HFFc6 (cell line): ENCODE data around the gene KCP. TPM values are rescaled to one million over a fixed set of nuclear protein-coding genes. Genes with fewer than 3 reads are reported as not detected.

Experiments
- DNase-seq: peaks from one replicate; pipeline ENCODE4 v3.0.0-alpha.2; 2018
- H3K27ac Mint-ChIP-seq: 2 replicates; pipeline ENCODE4 v1.8.0; 2020; ENCODE audit warnings: mild to moderate bottlenecking, mixed read lengths
- H3K27me3 Mint-ChIP-seq: 2 replicates; pipeline ENCODE4 v1.8.0; 2021; ENCODE audit warnings: mild to moderate bottlenecking, moderate library complexity, mixed read lengths; ENCODE audit not compliant: insufficient read depth
- H3K36me3 Mint-ChIP-seq: 2 replicates; pipeline ENCODE4 v1.8.0; 2021; ENCODE audit warnings: low read depth, mixed read lengths
- H3K4me1 Mint-ChIP-seq: 2 replicates; pipeline ENCODE4 v1.8.0; 2020; ENCODE audit warnings: low read depth, mixed read lengths
- H3K4me3 Mint-ChIP-seq: 2 replicates; pipeline ENCODE4 v1.8.0; 2020; ENCODE audit warnings: mild to moderate bottlenecking, moderate library complexity, mixed read lengths
- H3K9me3 Mint-ChIP-seq: 2 replicates; pipeline ENCODE4 v1.8.0; 2020; ENCODE audit warnings: mild to moderate bottlenecking, mixed read lengths
- total RNA-seq, 6 experiments: library from RNA; stranded (reverse); fragmentation: NEBNext Ultra II Directional; extraction: Animal tissue kit (Norgen Biotek cat#: 25700); gene quantifications; 2 replicates in 1 of 6; 3 replicates in 5 of 6; pipeline ENCODE4 v1.2.3, GENCODE V29; 2021
- TF ChIP-seq, protein P1 (sequence below): fragments of 200-600 bp; sonication (generic); IDR thresholded peaks from 2 replicates; pipeline ENCODE4 v1.5.0; 2021; ENCODE audit warnings: antibody characterized with exemption, mild to moderate bottlenecking

KCP gene
- total RNA-seq, 6 experiments from 2014 or later, result 0.05 to 0.07 TPM; not detected in 4

DNA sequence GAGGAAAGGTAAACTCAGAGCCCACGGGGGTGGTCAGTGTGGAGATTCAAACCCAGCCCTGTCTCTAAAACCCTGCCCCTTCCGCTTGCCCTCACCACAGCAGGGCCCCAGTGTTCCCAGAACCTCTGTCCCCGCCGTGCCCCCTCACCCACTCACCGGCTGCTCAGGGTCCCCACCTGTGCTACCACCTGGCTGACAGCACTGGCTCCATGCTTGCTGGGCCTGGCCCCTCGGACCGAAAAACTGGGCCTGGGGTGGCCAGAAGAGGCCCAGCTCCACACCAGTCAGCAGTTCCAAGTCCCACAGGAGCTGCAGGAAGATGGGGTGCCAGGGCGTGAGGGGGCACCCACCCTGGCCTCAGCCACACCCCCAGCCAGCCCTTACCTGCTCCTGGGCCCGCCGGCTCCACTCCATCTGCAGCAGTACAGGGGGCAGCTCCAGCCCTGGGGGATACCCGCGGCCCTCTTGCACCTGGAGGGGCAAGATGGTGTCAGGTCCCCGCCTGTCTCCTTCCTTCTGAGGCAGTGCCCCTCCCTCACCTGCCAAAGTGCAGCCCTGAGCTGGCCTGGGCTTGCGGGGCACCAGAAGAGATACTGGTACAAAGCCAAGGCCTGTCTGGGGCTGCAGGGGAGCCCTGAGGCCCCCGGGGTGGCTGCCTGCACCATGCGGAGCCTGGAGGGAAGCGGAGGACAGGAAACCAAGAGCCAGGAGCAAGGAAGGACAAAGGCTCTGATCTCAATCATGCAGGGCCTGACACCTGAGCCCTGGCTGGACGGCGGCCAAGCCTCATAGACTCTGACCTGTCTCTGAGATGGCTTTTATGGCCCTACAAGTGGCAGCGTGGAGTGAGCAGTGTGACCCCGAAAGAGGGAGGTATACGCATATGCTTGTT is 36.1 kb downstream of the KCP start:
- H3K4me3 Mint-ChIP-seq, result no peak overlapping the region
- 0 out of 2 replicates have a peak, but pooled peaks cover 5% of the 10 kb centered on the region for H3K4me1 Mint-ChIP-seq
- no peaks in the 10 kb centered on the region; the same call in 1 of the 2 replicates for H3K9me3 Mint-ChIP-seq
- no peak overlapping the region for H3K27ac Mint-ChIP-seq
- H3K27me3 Mint-ChIP-seq, result peaks cover 37% of the 10 kb centered on the region
- TF ChIP-seq, protein P1, sequence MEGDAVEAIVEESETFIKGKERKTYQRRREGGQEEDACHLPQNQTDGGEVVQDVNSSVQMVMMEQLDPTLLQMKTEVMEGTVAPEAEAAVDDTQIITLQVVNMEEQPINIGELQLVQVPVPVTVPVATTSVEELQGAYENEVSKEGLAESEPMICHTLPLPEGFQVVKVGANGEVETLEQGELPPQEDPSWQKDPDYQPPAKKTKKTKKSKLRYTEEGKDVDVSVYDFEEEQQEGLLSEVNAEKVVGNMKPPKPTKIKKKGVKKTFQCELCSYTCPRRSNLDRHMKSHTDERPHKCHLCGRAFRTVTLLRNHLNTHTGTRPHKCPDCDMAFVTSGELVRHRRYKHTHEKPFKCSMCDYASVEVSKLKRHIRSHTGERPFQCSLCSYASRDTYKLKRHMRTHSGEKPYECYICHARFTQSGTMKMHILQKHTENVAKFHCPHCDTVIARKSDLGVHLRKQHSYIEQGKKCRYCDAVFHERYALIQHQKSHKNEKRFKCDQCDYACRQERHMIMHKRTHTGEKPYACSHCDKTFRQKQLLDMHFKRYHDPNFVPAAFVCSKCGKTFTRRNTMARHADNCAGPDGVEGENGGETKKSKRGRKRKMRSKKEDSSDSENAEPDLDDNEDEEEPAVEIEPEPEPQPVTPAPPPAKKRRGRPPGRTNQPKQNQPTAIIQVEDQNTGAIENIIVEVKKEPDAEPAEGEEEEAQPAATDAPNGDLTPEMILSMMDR, result no peak
- no peak for DNase-seq
- no peaks in the 10 kb centered on the region for H3K36me3 Mint-ChIP-seq

DNA sequence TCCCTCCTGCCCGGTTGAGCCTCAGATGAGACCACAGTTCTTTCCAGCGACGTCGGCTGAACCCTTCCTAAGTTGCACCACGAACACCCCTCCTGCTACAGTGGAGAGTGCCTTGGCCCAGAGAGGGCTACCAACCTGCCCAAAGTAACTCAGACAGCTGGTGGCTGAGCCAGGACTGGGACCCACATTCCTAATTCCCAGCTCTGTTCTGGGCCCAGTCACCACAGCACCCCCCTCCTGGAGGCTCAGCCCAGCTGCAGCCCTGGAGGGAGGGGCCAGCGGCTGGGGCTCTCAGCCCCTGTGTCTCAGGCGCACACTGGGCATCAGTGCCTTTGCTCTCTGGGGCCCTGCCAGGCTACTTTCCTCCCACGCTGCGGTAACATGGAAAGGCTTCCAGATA is 37.3 kb downstream of the KCP start:
- Mint-ChIP-seq H3K4me3 (no peak overlapping the region), H3K4me1 (peaks cover 9% of the 10 kb centered on the region; the same call in 1 of the 2 replicates), H3K27me3 (peaks cover 44% of the 10 kb centered on the region), H3K36me3 (no peaks in the 10 kb centered on the region), H3K9me3 (no peaks in the 10 kb centered on the region; the same call in 1 of the 2 replicates), H3K27ac (no peak overlapping the region)
- TF ChIP-seq, protein P1, result no peak
- no peak for DNase-seq

GRCh38 chr7:128872394-128872824 is 38.1 kb downstream of the KCP start:
- Mint-ChIP-seq H3K27ac (no peak overlapping the region), H3K4me1 (peaks cover 9% of the 10 kb centered on the region; the same call in 1 of the 2 replicates), H3K9me3 (no peaks in the 10 kb centered on the region; the same call in 1 of the 2 replicates), H3K4me3 (no peak overlapping the region), H3K27me3 (peaks cover 45% of the 10 kb centered on the region), H3K36me3 (no peaks in the 10 kb centered on the region)
- TF ChIP-seq, protein P1, result peak; percentile 47
- DNase-seq, result no peak

DNA sequence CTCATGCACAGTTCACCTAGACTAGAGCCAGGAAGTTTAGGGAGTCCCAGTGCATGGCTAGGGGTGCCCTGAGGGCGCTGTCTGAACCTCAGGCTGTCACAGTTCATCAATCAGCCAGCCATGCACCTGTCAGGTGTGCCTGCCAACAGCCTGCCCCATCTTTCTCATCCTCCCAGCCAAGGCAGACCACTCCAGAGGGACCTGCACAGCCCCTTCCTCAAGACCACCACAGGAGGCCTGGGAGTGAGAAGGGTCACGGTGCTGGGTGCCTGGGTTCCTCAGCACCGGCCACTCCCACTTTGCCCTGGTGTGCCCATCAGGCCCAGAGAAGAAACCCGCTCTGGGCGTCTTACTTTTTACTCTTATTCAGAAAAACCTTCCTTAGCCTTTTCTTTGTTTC is 39.5 kb downstream of the KCP start:
- H3K4me1 Mint-ChIP-seq, result peaks cover 9% of the 10 kb centered on the region; the same call in 1 of the 2 replicates
- no peaks in the 10 kb centered on the region; the same call in 1 of the 2 replicates for H3K36me3 Mint-ChIP-seq
- DNase-seq, result no peak
- H3K27ac Mint-ChIP-seq, result no peak overlapping the region
- no peak overlapping the region for H3K4me3 Mint-ChIP-seq
- H3K9me3 Mint-ChIP-seq, result no peaks in the 10 kb centered on the region; the same call in 1 of the 2 replicates
- H3K27me3 Mint-ChIP-seq, result peaks cover 46% of the 10 kb centered on the region
- TF ChIP-seq, protein P1, result no peak

DNA sequence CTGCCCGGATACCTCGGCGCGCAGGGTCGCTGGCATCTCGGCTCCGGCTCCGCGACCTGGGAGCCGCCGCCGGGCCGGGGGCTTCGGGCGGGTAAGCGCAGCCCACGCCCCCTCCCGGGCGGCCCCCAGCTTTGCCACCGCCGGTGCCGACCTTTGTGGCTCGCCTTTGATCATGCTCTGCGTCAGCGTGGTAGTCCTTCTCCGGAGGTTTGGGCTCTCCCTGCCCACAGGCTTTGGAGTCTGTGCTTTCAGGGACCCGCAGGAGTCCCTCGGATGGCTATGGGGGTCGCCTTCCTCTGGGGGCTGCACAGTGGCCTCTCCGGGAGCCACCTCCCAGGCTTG is 40.6 kb downstream of the KCP start:
- H3K4me1 Mint-ChIP-seq, result peaks cover 19% of the 10 kb centered on the region
- H3K9me3 Mint-ChIP-seq, result no peaks in the 10 kb centered on the region; the same call in 1 of the 2 replicates
- peaks cover 50% of the 10 kb centered on the region for H3K27me3 Mint-ChIP-seq

More for the DNA sequence above, 40.6 kb downstream of the KCP start:
- peaks cover 10% of the 10 kb centered on the region for H3K36me3 Mint-ChIP-seq
- no peak for DNase-seq
- TF ChIP-seq, protein P1, result no peak
- no peak overlapping the region for H3K27ac Mint-ChIP-seq
- peak overlapping the region; percentile 65 for H3K4me3 Mint-ChIP-seq
